ENCODE measurements around the gene CRYBB3.

The CRYBB3 gene

GRCh38 chr22:25199731-25200520 lies at the start of gene CRYBB3:
TSS of gene CRYBB3 (plus strand) at chr22:25199858. CDS start at chr22:25201397, 1,539 bp downstream.
- DNase-seq, result no peak

- no peak for DNase-seq
Observed at GRCh38 chr22:25153961-25154666, 45.5 kb upstream of the CRYBB3 start.

GRCh38 chr22:25154667-25154999 lies 45.0 kb upstream of the CRYBB3 start:
- DNase-seq, result no peak

GRCh38 chr22:25156736-25157135 lies 42.9 kb upstream of the CRYBB3 start:
- no peak for DNase-seq

- no peak for DNase-seq
Observed at GRCh38 chr22:25159028-25159427, 40.6 kb upstream of the CRYBB3 start.

- DNase-seq, result no peak
Observed at GRCh38 chr22:25160120-25160996, 39.3 kb upstream of the CRYBB3 start.

- no peak for DNase-seq
Observed at GRCh38 chr22:25161017-25161915, 38.4 kb upstream of the CRYBB3 start.

- no peak for DNase-seq
Observed at GRCh38 chr22:25161916-25162530, 37.6 kb upstream of the CRYBB3 start.

- DNase-seq, result no peak
Observed at GRCh38 chr22:25162561-25162960, 37.1 kb upstream of the CRYBB3 start.

GRCh38 chr22:25165785-25166184 lies 33.9 kb upstream of the CRYBB3 start:
- DNase-seq, result no peak

GRCh38 chr22:25166266-25167040 lies 33.2 kb upstream of the CRYBB3 start:
- DNase-seq, result no peak

GRCh38 chr22:25167082-25167481 lies 32.6 kb upstream of the CRYBB3 start:
- DNase-seq, result no peak

- no peak for DNase-seq
Observed at GRCh38 chr22:25167834-25168601, 31.6 kb upstream of the CRYBB3 start.

GRCh38 chr22:25169278-25170031 lies 30.2 kb upstream of the CRYBB3 start:
- no peak for DNase-seq

GRCh38 chr22:25170426-25170980 lies 29.2 kb upstream of the CRYBB3 start:
- no peak for DNase-seq

GRCh38 chr22:25172153-25172552 lies 27.5 kb upstream of the CRYBB3 start:
- peak in 1 of 2 experiments; percentile 5 for DNase-seq

- DNase-seq, result no peak
Observed at GRCh38 chr22:25174156-25174887, 25.3 kb upstream of the CRYBB3 start.

- DNase-seq, result no peak
Observed at GRCh38 chr22:25174888-25175411, 24.7 kb upstream of the CRYBB3 start.

Data from NCI-H526 (cell line).